Hindlimb muscle (tissue), 1 donor: ENCODE results near the gene TNNT3. TPM values are rescaled to one million over a fixed set of nuclear protein-coding genes. Genes with fewer than 3 reads are reported as not detected.
"Not testable (repeated sequence)": the region's sequence is repeated elsewhere in the genome, so short reads cannot be mapped to it uniquely, and the experiment has no call there.

Experiments
- DNase-seq: peaks from one replicate; pipeline ENCODE4 v3.0.0-alpha.2; 2013
- polyA plus RNA-seq: library from polyadenylated mRNA; unstranded; fragments of 120-200 nt; gene quantifications from one replicate; pipeline ENCODE4 v1.2.1, GENCODE V29; 2013; ENCODE audit not compliant: insufficient read length

Gene TNNT3
- polyA plus RNA-seq, 1 donor, result 8,959 TPM

DNA sequence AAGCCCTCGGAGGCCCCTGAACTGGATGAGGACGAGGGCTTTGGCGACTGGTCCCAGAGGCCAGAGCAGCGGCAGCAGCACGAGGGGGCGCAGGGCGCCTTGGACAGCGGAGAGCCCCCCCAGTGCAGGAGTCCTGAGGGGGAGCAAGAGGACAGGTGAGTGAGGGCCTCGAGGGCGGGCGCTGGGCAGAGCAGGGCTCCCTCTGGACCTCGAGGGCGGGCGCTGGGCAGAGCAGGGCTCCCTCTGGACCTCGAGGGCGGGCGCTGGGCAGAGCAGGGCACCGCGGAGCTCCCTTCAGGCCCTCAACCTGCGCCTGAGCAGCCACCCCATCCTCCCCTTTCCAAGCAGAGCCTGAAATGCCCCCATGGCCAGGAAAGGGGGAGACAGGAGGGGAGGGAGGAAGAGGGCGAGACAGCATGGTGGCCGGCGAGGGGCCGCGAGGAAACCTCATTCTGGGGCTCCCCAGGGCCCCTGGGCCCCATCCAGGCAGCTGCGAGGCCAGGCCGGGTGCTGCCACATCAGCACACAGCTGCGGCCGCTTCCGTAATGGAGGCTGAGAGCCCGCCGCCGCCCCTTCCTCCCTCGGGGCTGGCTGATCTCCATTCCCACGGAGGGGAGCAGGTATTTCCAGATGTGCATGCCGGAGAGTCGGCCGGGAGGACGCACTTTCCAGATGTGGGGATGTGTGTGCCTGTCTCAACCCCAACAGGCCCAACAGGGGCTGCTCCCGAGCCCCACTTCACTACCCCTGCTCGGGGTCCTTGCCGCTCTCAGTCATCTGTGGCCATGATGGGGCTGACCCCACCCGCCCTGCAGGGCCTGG is 37.9 kb upstream of the TNNT3 start:
- DNase-seq, result peak; percentile 89

DNA sequence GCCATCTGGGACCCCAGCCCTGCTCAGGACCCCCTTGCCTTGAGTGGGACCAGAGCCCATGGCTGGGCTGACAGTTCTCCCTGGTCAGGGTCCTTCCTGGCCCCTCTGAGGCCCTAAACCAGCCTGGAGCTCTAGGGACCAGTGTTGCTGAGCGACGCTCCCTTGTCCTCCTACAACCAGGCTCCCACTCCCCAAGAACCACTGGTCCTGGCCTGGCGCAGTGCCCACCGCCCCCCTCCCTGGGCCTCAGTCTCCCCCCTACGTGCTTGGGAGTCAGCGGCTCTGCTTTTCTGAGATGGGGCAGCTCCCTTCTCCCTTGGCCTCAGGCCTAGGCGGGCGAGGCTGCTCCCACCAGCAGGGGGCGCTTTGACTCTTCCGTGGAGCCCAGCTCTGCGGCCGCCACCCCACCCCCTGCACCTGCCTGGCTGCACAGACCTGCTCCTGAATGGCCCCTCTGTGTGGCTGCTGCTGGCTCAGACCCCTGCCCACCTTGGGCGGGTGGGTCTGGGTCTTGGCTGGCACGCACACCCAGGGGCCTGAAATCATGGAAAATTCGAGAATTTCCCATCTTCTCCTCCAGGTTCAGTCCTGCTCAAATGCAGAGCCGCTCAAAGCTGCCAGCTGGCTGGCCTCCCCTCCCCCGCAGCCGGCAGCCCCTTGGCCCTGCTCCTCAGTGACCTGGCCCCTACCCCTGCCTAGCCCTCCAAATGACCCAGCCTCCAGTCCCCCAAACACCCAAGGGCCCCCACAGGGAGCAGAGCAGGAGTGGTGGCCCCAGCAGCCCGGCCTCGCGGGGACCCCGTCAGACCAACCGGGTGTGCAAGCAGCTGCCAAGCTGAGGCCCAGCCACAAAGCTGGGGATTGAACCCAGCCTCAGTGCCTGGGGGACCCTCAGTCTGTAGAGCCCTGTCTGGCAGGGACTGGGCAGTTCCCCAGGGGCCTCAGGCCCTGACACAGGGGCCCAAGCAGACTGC is 37.0 kb upstream of the TNNT3 start:
- peak; percentile 94 for DNase-seq

DNA sequence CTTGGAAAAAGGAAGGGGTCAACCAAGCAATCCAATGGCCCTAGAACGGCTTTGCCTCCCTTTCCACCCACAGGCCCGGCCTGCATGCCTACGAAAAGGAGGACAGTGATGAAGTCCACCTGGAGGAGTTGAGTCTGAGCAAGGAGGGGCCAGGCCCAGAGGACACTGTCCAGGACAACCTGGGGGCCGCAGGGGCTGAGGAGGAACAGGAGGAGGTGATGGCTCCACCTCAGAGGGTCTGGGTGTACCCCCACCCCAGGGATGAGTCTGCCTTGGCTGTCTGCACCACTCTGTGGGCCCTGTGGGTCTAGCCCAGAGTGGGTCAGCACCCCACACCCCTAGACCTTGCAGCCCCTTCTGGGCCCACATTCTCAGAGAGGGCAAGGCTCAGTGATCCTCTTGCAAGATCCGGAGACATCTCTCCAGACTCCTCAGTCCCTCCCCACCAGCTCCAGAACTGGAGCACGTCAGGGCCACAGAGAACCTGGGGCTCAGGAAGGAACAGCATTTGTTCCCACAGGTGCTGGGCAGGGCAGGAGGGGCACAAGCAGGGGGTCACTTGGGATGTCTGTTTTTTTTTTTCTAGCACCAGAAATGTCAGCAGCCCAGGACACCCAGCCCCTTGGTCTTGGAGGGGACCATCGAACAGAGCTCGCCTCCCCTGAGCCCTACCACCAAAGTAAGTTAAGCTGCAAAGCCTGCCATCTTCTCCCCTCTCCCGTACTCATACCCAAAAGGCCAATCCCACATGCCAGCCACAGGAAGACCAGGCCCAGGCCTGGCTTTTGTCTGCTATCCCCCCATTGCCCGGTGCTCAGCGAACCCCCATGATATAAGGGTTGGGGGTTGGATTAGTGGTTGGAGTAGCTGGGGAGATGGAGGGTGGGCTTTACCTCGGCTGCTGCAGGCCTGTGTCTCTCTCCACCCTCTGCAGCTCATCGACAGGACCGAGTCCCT is 35.9 kb upstream of the TNNT3 start:
- no peak for DNase-seq

- no peak for DNase-seq
Measured at GRCh38 chr11:1884303-1884700, 35.2 kb upstream of the TNNT3 start.

- not testable (repeated sequence) for DNase-seq
Measured at GRCh38 chr11:1886551-1886950, 33.0 kb upstream of the TNNT3 start.

DNA sequence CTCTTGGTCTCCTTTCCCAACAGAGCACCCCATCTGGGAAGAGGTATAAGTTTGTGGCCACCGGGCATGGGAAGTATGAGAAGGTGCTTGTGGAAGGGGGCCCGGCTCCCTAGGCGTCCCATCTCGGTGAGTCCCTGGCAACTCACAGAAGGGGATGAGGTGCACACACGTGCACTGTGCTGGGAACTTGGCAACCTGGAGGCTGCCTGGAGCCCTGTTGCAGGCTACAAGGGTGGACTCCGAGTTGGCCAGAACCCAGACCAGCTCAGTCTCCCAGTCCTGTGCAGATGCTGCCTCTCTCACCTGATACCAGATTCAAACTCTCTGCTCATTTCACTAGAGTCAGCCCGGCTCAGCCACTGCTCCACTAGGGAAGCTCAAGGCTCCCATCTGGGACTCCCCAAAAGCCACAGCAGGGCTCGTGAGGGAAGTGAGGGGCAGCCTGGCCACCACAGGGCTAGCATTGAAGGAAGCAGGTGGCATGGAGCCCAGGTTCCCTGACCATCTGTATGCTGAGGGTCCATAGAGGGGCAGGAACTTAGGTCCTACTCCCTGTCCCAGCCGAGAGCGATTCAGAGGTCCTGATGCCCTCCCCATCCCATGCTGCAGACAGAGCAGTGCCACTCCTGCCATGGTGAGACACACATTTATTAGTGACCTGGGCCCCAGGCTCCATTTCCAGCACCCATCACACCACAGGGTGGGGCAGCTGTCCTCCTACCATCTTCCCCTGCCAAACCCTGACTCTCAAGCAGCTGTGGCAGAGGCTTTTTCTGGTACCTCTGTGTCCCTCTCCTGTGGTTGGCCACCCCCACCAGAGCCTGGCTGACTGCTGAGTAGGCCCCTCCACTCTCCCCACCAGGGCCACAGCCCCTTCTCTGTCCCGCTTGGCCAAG is 31.8 kb upstream of the TNNT3 start:
- DNase-seq, result no peak

- DNase-seq, result no peak
Measured at GRCh38 chr11:1888347-1888753, 31.2 kb upstream of the TNNT3 start.

DNA sequence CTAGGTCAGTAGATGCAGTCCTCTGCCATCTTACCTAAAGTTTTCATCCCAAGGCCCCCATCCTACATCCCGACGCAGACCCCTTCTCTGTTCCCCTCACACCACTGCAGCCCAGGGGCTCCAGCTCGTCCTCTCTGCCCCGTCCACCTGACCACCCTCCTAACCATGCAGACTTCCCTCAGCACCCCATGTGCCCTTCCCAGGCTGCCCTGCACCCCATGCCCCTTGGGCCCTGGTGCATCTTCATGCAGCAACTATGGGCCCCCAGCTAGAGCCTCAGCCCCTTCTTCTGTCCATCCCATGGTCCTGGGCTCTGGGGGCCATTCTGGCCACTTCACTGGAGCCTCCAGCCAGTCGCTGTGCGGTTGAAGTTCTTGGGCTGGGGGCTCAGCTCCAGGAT is 30.7 kb upstream of the TNNT3 start:
- no peak for DNase-seq

- no peak for DNase-seq
Measured at GRCh38 chr11:1889224-1889930, 30.1 kb upstream of the TNNT3 start.

DNA sequence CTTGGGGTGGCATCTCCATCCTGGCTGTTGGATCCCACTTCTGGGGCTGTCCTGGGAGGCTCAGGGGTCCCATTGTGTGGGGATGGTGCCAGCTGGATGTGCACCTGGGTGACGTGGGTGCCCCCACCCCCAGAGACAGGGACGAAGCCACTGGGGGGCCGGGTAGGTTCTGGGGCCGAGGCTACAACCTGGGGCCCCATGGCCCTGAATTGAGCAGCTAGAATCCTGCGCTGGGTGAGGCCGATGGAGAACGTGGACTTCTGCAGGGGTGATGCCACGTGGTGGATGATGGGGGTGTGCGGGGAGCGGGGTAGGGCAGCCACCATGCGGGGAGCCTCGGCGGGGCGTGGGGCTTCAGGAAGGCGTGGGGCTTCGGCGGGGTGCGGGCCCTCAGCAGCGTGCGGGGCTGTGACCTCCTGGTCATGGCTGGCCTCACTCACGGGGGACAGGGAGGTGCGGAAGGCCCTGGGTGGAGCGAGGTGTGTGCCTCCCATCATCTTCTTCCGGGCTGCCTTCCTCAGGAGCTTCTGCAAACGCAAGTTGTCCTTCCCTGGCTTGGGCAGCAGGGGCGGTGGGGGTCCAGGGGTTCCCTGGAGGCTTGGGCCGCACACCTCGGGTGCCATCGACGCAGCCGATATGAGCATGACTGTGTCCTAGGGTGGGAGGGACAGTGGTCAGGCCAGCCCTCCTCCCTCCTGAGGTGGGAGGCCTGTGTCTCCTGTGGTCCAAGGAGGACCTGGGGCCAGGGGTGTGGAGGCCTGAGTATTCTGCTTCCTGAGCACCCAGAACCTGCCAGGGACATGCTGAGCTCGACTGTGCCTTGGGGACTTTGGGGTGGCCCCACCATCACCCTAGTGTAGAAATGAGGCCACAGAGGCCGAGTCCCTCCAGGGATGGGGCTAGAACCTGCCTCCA is 29.3 kb upstream of the TNNT3 start:
- DNase-seq, result no peak

GRCh38 chr11:1890856-1891830 is 28.4 kb upstream of the TNNT3 start:
- DNase-seq, result no peak

DNA sequence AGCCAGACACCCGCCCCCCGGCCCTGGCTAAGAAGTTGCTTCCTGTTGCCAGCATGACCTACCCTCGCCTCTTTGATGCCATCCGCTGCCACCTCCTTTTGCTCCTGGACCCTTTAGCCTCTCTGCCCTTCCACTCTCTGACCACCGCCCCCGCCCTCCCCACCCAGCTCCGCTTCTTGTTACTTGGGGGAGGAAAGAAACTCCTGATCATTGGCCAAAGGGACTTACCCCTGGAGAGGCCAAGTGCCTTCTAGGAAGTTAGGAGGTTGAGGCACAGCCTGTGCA is 27.7 kb upstream of the TNNT3 start, which contains the start of gene PRR33:
Gene PRR33, minus strand, starts transcription at position 65 of the 285 bp plus-strand sequence. CDS start 1,311 bp downstream, outside the sequence.
- DNase-seq, result no peak

GRCh38 chr11:1892116-1892515 is 27.4 kb upstream of the TNNT3 start:
- no peak for DNase-seq

- no peak for DNase-seq
Measured at GRCh38 chr11:1892558-1892957, 26.9 kb upstream of the TNNT3 start.

DNA sequence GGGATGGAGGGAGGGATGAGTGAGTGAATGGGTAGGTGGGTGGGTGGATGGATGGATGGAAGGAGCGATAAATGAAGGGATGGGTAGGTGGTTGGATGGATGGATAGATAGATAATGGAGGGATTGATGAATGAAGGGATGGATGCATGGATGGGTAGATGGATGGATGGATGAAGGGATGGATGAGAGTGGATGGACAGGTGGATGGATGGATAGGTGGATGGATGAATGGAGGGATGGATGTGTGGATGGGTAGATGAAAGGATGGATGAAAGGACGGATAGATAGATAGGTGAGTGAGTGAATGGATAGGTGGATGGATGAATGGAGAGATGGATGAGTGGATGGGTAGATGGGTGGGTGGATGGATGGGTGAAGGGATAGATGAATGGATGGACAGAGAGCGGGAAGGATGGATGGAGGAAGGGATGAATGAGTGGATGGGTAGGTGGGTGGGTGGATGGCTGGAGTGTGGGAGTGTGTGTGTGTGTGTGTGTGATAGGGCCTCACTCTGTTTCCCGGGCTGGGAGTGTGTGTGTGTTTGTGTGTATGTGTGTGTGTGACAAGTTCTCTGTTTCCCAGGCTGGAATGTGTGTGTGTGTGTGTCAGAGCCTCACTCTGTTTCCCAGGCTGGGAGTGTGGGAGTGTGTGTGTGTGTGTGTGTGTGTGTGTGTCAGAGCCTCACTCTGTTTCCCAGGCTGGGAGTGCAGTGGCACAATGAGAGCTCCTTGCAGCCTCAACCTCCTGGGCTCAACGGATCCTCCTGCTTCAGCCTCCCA is 25.7 kb upstream of the TNNT3 start:
- no peak for DNase-seq

DNA sequence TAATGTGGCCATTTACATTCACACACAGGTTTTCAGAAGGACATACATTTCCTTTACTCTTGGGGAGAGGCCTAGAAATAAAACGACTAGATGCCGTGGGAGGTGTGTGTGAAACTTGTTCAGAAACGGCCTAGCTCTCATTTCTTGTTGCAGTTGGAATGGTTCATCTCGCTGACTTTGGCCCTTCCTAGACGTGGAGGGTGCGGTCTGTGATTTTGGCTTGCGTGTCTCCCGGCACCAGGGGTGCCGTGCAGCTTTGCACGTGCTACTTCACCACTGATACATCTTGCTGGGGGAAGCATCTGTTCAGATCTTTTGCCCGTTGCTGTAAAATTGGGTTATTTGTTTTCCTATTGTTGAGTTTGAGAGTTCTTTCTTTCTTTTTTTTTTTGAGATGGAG is 24.7 kb upstream of the TNNT3 start:
- no peak for DNase-seq

- DNase-seq, result no peak
Measured at GRCh38 chr11:1896468-1896867, 23.0 kb upstream of the TNNT3 start.
